COLO829 (cell line): Measurements from ENCODE around the gene STAT6.

Experiments used
- DNase-seq: peaks from one replicate; pipeline ENCODE4 v3.0.0; 2012; ENCODE audit warnings: low spot score

The STAT6 gene

DNA sequence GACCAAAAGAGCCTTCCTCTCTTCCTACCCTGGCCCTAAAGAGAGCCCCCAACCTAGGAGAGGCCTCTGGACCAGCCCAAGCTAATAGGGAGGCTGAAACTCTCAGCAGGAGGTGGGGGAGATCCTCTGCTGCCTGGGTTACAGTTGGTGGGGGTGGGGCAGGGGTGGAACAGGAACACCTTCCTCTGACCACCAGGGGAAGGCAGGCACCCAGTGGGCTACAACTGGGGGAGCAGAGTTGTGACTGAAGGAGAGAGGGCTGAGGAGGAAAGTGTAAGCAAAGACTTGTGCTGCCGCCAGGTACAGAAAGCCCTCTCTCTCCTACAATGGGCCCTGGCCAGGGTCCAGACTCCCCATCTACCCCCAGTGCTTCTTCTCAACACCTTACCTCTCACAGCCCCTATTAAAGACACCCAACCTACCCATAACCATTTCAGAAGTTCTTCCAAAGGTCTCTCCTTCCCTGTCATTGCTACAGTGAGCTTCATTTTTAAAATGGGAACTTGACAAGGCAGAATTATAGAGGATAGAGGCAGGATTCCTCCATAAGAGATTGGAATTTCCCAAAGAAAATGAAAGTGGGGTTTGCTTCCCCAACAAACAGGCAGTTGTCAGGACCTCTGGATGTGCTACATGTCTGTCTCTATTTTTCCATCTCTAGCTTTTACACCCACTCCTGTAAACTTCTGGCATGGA is 62.6 kb downstream of the STAT6 start:
- DNase-seq, result no peak

DNA sequence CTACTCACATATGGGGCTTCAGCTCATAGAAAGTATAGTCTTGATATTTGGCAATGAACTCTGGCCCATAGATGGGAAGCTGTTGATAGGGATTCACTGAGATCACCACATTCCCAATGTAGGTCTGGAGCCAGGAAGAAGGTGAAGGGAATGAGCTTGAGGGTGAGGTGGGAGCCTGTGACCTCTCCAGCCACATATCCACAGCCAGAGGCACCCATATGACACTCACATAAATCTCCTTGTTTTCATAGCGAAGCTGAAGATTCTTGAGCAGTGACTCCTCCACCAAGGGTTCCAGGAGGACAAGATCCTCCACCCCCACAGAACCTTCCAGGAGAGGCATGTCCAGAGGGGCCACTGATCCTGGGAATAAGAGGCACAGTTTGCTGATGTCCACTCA is 63.2 kb downstream of the STAT6 start:
- DNase-seq, result no peak

DNA sequence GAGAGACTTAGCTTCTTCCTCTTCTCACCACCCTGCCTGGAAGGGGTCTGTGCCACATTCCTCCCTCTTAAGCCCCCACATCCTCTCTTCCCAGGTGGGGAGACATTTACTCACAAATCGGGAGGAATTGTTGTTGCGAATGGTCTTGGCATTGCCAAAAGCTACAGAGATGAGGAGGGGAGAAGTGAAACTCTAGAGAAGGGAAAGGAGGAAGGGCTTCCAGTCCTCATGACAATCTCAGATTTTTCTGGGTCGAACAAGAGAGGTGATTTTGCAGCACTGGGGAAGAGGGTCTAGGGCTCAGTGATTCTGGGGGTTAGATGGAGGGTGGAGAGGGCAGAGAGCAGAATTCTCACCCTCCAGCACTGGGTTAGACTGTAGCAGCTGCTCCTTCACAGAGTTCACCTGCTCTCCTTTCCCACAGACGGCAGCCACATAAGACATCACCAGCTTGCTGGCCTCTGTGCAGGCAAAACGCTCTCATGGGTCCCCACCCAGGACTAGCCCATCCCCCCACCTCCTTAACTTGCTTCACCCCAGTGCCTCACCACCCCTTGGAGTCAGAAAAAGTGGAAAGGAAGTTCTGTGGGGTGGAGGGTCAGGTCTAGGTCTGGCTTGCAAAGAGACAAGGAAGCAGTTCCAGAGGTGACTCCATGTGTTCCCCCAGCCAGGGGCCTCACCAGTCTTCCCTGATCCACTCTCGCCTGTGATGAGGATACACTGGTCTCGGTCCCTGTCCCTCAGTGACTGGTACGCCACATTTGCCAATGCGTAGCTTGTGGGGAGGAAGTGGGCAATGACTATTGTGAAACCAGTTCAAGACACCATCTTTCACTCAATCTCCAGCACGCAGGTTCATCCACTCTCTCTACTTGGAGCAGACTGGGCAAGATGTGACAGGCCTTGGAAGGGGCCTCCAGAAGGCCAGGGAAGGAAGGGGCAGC is 63.9 kb downstream of the STAT6 start:
- DNase-seq, result no peak

DNA sequence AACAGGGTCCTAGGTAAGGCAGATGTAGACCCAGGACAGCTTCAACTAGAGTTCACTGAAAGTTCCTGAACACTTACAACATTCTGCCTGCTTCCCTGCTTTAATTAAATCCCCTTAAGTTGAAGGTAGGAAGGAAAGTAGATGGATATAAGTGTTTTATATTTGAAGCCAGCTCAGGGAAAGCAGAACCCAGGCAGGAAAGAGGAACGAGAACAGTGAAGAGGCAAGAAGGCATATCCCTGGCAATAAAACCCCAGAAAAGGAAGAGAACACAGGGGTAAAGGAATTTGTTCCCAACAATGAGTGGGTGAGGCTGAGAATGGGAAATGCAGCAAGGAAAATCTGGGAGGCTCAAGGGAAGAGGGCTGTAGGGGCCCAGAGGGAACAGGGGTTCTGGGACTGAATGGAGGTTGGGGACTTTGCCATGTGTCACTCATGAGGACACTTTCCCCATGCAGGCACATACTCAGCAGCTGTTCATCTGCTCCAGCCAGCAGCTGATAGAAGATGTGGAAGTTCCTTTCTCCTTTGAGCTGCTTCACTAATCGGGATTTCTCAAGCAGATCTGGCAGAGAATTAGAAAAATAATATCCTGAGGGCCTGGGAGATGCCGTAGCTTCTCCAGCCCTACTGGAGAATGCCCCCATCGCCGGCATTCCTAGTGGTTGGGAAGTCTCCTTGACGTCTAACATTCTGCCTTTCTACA is 64.9 kb downstream of the STAT6 start:
- DNase-seq, result no peak
